ENCODE results near the gene HSDL1. TPM values are rescaled to one million over a fixed set of nuclear protein-coding genes. Genes with fewer than 3 reads are reported as not detected.

HSDL1 gene
- total and polyA plus RNA-seq, 2 donors (not counting 3 experiments of a cell fraction or from before 2014, with no cell fraction given) = 19.9 to 27.9 TPM

DNA sequence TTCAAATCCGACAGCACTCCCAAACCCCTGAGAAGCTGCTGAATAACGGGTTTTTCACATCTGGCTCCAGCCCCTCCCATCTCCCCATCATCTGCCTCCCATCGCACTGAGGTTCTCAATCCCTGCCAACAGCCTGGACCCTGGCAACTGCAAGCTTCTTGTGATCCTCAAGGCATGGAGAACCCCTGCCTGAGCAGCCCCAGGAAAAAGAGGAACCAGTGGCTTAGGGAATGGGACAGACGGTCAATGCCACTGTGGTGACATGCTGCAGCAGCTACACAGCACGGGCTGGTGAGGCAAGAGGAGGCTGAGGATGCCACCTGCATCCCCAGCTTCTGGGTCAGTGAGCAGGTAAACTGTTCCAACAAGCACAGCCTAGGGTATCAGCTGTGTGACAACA, 25.0 kb downstream of the HSDL1 start:
- Histone ChIP-seq H3K4me2 (ENCODE audit: insufficient read depth, low read length) (no peak overlapping the region), H3K4me3 (replicated peaks in 1 of 3; ENCODE audit: insufficient read depth in 1 of 3, low read depth in 1 of 3, low read length in 3 of 3) (no peak overlapping the region), H3K4me1 (ENCODE audit: control insufficient read depth, extremely low read depth, insufficient read depth, low read length) (peaks cover 10% of the 10 kb centered on the region), H2AFZ (ENCODE audit: low read depth, low read length) (no peak overlapping the region), H3K9me1 (replicated peaks; ENCODE audit: control insufficient read depth, extremely low read depth, insufficient read depth, low read length) (no peaks in the 10 kb centered on the region), H4K20me1 (replicated peaks; ENCODE audit: control insufficient read depth, extremely low read depth, insufficient read depth, low read length) (no peaks in the 10 kb centered on the region), H3K27me3 (ENCODE audit: control insufficient read depth in 2 of 2, insufficient read depth in 2 of 2, low read length in 2 of 2) (no peaks in the 10 kb centered on the region), H3K36me3 (ENCODE audit: control insufficient read depth in 2 of 2, extremely low read depth in 1 of 2, insufficient read depth in 2 of 2, low read length in 2 of 2) (peaks cover 4 to 5% of the 10 kb centered on the region in 2 experiments), H3K9me3 (replicated peaks; ENCODE audit: control insufficient read depth, insufficient read depth, low read length) (no peaks in the 10 kb centered on the region), H3K27ac (ENCODE audit: insufficient read depth, low read depth, low read length) (no peak overlapping the region), H3K9ac (replicated peaks; ENCODE audit: extremely low read depth, insufficient read depth, low read length) (no peak overlapping the region), H3K79me2 (ENCODE audit: control insufficient read depth, insufficient read depth, low read length) (peaks cover 13% of the 10 kb centered on the region)
- ChIA-PET POLR2A (no interaction called here), CTCF (interaction anchor here (0.8 kb wide), 1 partner anchor 157 kb away, joined by 4 read pairs; no protein-coding TSS in a partner anchor)
- dilution Hi-C loops (cut with MboI; ENCODE audit: extremely low pct_ligation_motif_present, low sequenced_read_pairs) = no loop called here
- no TSS peak for BruUV-seq (replicated peaks)
- FAIRE-seq (no peak), DNase-seq (ENCODE audit: low read depth, low spot score) (no peak)
- intact Hi-C loops (cut with micrococcal nuclease) = no loop called here
- TF ChIP-seq, protein P1, sequence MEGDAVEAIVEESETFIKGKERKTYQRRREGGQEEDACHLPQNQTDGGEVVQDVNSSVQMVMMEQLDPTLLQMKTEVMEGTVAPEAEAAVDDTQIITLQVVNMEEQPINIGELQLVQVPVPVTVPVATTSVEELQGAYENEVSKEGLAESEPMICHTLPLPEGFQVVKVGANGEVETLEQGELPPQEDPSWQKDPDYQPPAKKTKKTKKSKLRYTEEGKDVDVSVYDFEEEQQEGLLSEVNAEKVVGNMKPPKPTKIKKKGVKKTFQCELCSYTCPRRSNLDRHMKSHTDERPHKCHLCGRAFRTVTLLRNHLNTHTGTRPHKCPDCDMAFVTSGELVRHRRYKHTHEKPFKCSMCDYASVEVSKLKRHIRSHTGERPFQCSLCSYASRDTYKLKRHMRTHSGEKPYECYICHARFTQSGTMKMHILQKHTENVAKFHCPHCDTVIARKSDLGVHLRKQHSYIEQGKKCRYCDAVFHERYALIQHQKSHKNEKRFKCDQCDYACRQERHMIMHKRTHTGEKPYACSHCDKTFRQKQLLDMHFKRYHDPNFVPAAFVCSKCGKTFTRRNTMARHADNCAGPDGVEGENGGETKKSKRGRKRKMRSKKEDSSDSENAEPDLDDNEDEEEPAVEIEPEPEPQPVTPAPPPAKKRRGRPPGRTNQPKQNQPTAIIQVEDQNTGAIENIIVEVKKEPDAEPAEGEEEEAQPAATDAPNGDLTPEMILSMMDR (IDR thresholded peaks at IDR 0.05; ENCODE audit: extremely low read depth in 1 of 2, insufficient read depth in 1 of 2, low read depth in 1 of 2, low read length in 2 of 2) = no peak

DNA sequence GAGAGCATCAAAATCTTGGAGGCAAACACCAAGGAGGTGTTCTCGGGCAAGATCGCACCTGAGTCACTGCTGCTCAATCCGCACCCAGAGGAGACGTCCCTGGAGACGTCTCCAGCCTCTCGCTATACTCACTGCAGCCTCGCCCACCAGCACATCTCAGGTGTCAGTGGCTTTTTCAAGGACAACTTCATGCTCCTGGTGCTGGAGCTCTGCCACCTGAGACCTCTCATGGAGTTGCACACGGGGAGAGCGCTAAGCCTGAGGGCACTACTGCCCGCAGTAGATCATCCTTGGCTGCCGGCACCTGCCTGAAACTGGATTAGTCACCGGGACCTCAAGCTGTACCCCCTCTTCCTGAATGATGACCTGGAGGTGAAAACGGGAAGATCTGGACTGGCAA, 25.6 kb downstream of the HSDL1 start:
- Histone ChIP-seq H2AFZ (ENCODE audit: low read depth, low read length) (no peak overlapping the region), H3K4me3 (replicated peaks in 1 of 3; ENCODE audit: insufficient read depth in 1 of 3, low read depth in 1 of 3, low read length in 3 of 3) (no peak overlapping the region), H3K4me2 (ENCODE audit: insufficient read depth, low read length) (no peak overlapping the region), H3K9ac (replicated peaks; ENCODE audit: extremely low read depth, insufficient read depth, low read length) (no peak overlapping the region), H3K36me3 (ENCODE audit: control insufficient read depth in 2 of 2, extremely low read depth in 1 of 2, insufficient read depth in 2 of 2, low read length in 2 of 2) (peaks cover 3% of the 10 kb centered on the region in 2 experiments), H3K27me3 (ENCODE audit: control insufficient read depth in 2 of 2, insufficient read depth in 2 of 2, low read length in 2 of 2) (no peaks in the 10 kb centered on the region), H3K27ac (ENCODE audit: insufficient read depth, low read depth, low read length) (no peak overlapping the region), H3K9me3 (replicated peaks; ENCODE audit: control insufficient read depth, insufficient read depth, low read length) (no peaks in the 10 kb centered on the region), H3K79me2 (ENCODE audit: control insufficient read depth, insufficient read depth, low read length) (peaks cover 19% of the 10 kb centered on the region), H4K20me1 (replicated peaks; ENCODE audit: control insufficient read depth, extremely low read depth, insufficient read depth, low read length) (no peaks in the 10 kb centered on the region), H3K9me1 (replicated peaks; ENCODE audit: control insufficient read depth, extremely low read depth, insufficient read depth, low read length) (no peaks in the 10 kb centered on the region), H3K4me1 (ENCODE audit: control insufficient read depth, extremely low read depth, insufficient read depth, low read length) (peaks cover 10% of the 10 kb centered on the region)
- FAIRE-seq (no peak), DNase-seq (ENCODE audit: low read depth, low spot score) (no peak)
- no TSS peak for BruUV-seq (replicated peaks)
- intact Hi-C loops (cut with micrococcal nuclease) (no loop called here), dilution Hi-C loops (cut with MboI; ENCODE audit: extremely low pct_ligation_motif_present, low sequenced_read_pairs) (no loop called here)
- TF ChIP-seq POLR2AphosphoS5 (IDR thresholded peaks at IDR 0.05; ENCODE audit: insufficient read depth, low read depth, low read length) (no peak), FOS (IDR thresholded peaks at IDR 0.05; ENCODE audit: borderline replicate concordance, insufficient read depth, low read length) (no peak), EZH2 (IDR thresholded peaks at IDR 0.05; ENCODE audit: borderline replicate concordance, low read depth, low read length, severe bottlenecking) (no peak), GATA2 (IDR thresholded peaks at IDR 0.05; ENCODE audit: insufficient read depth, insufficient read length, low read depth, low read length) (no peak), MYC (IDR thresholded peaks at IDR 0.05; ENCODE audit: low read depth, low read length) (no peak), JUN (IDR thresholded peaks at IDR 0.05; ENCODE audit: borderline replicate concordance, insufficient read depth, insufficient read length, low read depth) (no peak), POLR2A (IDR thresholded peaks at IDR 0.05; ENCODE audit: low read depth, low read length) (no peak)
- TF ChIP-seq, protein P1 (IDR thresholded peaks at IDR 0.05; ENCODE audit: extremely low read depth in 1 of 2, insufficient read depth in 1 of 2, low read depth in 1 of 2, low read length in 2 of 2) = no peak
- TF ChIP-seq, protein P2, sequence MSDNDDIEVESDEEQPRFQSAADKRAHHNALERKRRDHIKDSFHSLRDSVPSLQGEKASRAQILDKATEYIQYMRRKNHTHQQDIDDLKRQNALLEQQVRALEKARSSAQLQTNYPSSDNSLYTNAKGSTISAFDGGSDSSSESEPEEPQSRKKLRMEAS (IDR thresholded peaks at IDR 0.05; ENCODE audit: insufficient read depth, insufficient read length) = no peak
- POLR2A ChIA-PET = no interaction called here
- CTCF ChIA-PET = interaction anchor here (1.1 kb wide), 1 partner anchor 68 kb away, joined by 4 read pairs; the partner anchor contains the start of gene TAF1C
